ENCODE measurements around the gene DAB2IP. TPM values are rescaled to one million over a fixed set of nuclear protein-coding genes. Genes with fewer than 3 reads are reported as not detected.
A peak's percentile ranks its signal among the peaks of the same experiment; 100 is the strongest.

Gene DAB2IP
- total RNA-seq, 2 donors from 2014 or later, result 70.7 to 71.0 TPM

DNA sequence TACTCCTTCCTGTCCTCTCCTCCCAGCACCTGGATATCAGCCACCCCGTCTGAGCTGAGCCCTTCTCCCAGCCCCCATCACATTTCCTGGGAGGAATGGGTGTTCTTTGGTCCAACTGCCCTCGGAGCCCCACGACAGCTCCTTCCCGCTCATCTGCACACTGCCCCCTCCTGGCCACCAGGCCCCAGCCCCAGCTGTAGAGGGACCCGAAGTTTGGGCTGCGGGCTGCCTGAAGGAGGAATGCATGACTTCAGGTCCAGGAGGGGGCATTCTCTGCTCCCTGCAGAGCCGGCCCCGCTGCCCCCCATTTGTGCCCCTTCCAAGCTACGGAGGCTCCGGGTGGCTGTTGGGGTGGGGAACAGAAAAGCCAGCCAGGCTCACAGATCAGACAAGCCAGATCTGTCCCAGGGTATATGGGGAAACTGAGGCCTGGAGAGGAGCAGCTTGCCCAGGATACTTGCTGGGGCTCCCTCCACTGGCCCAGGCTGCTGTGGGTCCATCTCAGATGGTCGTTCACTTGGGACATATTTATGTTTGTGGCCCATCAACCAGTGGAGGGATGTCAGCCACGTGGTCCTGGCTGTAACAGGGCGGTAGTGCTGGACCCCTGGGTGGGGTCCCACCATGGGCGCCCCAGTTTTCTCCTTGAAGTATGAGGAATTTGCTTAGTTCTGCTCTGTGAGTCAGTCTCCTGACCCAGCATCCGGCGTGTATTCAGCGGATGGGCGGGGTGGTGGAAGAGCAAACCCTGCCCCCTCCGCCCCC lies 33.1 kb downstream of the DAB2IP start:
- peaks cover 3% of the 10 kb centered on the region for H3K4me1 Mint-ChIP-seq
- peaks cover 34% of the 10 kb centered on the region for H3K36me3 Mint-ChIP-seq (ENCODE audit: low read depth)
- H3K4me3 Mint-ChIP-seq, result no peak overlapping the region
- H3K4me1 ChIP-seq (ENCODE audit: control insufficient read depth, insufficient read depth, low read length), result peaks cover 9% of the 10 kb centered on the region
- no peak overlapping the region for H3K9ac ChIP-seq (ENCODE audit: extremely low read depth, low read length, poor library complexity, severe bottlenecking)
- H3K9me3 ChIP-seq (ENCODE audit: control insufficient read depth, low read length), result no peaks in the 10 kb centered on the region
- H3K27me3 Mint-ChIP-seq (ENCODE audit: insufficient read depth), result peaks cover 1% of the 10 kb centered on the region
- no peak overlapping the region for H3K27ac Mint-ChIP-seq
- no peak overlapping the region for H3K4me3 ChIP-seq (ENCODE audit: low read length)
- TF ChIP-seq CTCF (conservative IDR thresholded peaks at IDR 0.05), result peak; percentile 88
- no peak overlapping the region for H3K27ac ChIP-seq (ENCODE audit: low read depth, low read length)
- 79 to 80% methylated on average over 16 to 19 of the region's 19 CpGs for WGBS, 2 experiments (ENCODE audit: insufficient coverage in 1 of 2, insufficient read length in 1 of 2)
- peak; percentile 94 for DNase-seq
- H3K36me3 ChIP-seq (ENCODE audit: control insufficient read depth, insufficient read depth, low read length), result peaks cover 3% of the 10 kb centered on the region
- H3K27me3 ChIP-seq (ENCODE audit: control insufficient read depth, insufficient read depth, low read length, poor library complexity, severe bottlenecking), result no peaks in the 10 kb centered on the region
- H3K9me3 Mint-ChIP-seq, result no peaks in the 10 kb centered on the region

- Mint-ChIP-seq H3K4me1 (peaks cover 3% of the 10 kb centered on the region), H3K9me3 (no peaks in the 10 kb centered on the region), H3K27me3 (ENCODE audit: insufficient read depth) (peaks cover 1% of the 10 kb centered on the region), H3K36me3 (ENCODE audit: low read depth) (peaks cover 27% of the 10 kb centered on the region), H3K27ac (no peak overlapping the region), H3K4me3 (no peak overlapping the region)
- no peaks in the 10 kb centered on the region for H3K9me3 ChIP-seq (ENCODE audit: control insufficient read depth, low read length)
- no peak for DNase-seq
- no peak for TF ChIP-seq CTCF (conservative IDR thresholded peaks at IDR 0.05)
- H3K4me1 ChIP-seq (ENCODE audit: control insufficient read depth, insufficient read depth, low read length), result peaks cover 9% of the 10 kb centered on the region
- no peaks in the 10 kb centered on the region for H3K27me3 ChIP-seq (ENCODE audit: control insufficient read depth, insufficient read depth, low read length, poor library complexity, severe bottlenecking)
- WGBS, 2 experiments (ENCODE audit: insufficient coverage in 1 of 2, insufficient read length in 1 of 2), result 93% methylated on average over 6 to 14 of the region's 14 CpGs
- no peak overlapping the region for H3K9ac ChIP-seq (ENCODE audit: extremely low read depth, low read length, poor library complexity, severe bottlenecking)
- no peak overlapping the region for H3K27ac ChIP-seq (ENCODE audit: low read depth, low read length)
- H3K36me3 ChIP-seq (ENCODE audit: control insufficient read depth, insufficient read depth, low read length), result peaks cover 3% of the 10 kb centered on the region
- H3K4me3 ChIP-seq (ENCODE audit: low read length), result no peak overlapping the region
Observed at GRCh38 chr9:121685146-121685794, 33.8 kb downstream of the DAB2IP start.

DNA sequence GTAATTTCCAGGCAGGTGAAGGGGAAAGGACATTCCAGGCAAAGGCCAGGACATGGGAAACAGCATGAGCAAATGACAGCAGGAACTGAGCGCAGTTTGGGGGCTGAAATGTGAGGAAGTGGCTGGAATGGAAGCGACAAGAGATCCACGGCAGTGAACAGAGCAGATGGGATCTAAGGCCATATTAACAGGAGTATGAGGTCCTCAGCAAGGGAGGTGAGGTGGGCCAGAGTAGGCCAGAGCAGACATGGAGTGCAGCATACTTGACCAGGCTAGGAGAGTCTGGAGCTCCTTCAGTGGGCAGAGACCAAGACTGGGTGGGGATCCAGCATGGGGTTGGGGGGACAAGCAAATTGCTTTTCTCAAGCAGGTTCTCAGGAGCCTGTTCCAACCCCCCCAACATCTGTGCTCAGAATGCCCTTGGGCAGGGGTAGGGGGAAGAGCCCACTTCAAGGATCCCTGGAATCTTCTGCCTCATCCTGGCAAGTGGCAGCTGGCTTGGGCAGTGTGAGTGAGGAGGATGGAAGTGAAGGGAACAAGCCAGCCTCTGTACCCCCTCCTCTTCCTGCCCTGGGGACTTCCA lies 34.5 kb downstream of the DAB2IP start:
- WGBS, 2 experiments (ENCODE audit: insufficient coverage in 1 of 2, insufficient read length in 1 of 2), result 93 to 96% methylated on average over 3 of the region's 3 CpGs
- no peak for DNase-seq
- Histone ChIP-seq H3K27me3 (ENCODE audit: control insufficient read depth, insufficient read depth, low read length, poor library complexity, severe bottlenecking) (no peaks in the 10 kb centered on the region), H3K9me3 (ENCODE audit: control insufficient read depth, low read length) (no peaks in the 10 kb centered on the region), H3K36me3 (ENCODE audit: control insufficient read depth, insufficient read depth, low read length) (peaks cover 2% of the 10 kb centered on the region), H3K9ac (ENCODE audit: extremely low read depth, low read length, poor library complexity, severe bottlenecking) (no peak overlapping the region), H3K27ac (ENCODE audit: low read depth, low read length) (no peak overlapping the region), H3K4me1 (ENCODE audit: control insufficient read depth, insufficient read depth, low read length) (peaks cover 13% of the 10 kb centered on the region), H3K4me3 (ENCODE audit: low read length) (no peak overlapping the region)
- no peak overlapping the region for H3K4me3 Mint-ChIP-seq
- H3K27ac Mint-ChIP-seq, result peak overlapping the region; percentile 56
- H3K36me3 Mint-ChIP-seq (ENCODE audit: low read depth), result peaks cover 25% of the 10 kb centered on the region
- TF ChIP-seq CTCF (conservative IDR thresholded peaks at IDR 0.05), result no peak
- H3K9me3 Mint-ChIP-seq, result no peaks in the 10 kb centered on the region
- peaks cover 8% of the 10 kb centered on the region for H3K4me1 Mint-ChIP-seq
- H3K27me3 Mint-ChIP-seq (ENCODE audit: insufficient read depth), result peaks cover 1% of the 10 kb centered on the region
